Measurements from ENCODE around the gene LIMS4.
"Not testable (repeated sequence)": the region's sequence is repeated elsewhere in the genome, so short reads cannot be mapped to it uniquely, and the experiment has no call there.

The LIMS4 gene

GRCh38 chr2:110449127-110449947 lies 23.3 kb downstream of the LIMS4 start:
- DNase-seq = not testable (repeated sequence)

GRCh38 chr2:110446644-110447043 lies 26.0 kb downstream of the LIMS4 start:
- not testable (repeated sequence) for DNase-seq

- not testable (repeated sequence) for DNase-seq
Measured at GRCh38 chr2:110443305-110444005, 29.2 kb downstream of the LIMS4 start.

- not testable (repeated sequence) for DNase-seq
Measured at GRCh38 chr2:110441905-110442304, 30.7 kb downstream of the LIMS4 start.

GRCh38 chr2:110434565-110434964 lies 38.1 kb downstream of the LIMS4 start:
- not testable (repeated sequence) for DNase-seq

- DNase-seq = not testable (repeated sequence)
Measured at GRCh38 chr2:110425725-110426124, 46.9 kb downstream of the LIMS4 start.

- not testable (repeated sequence) for DNase-seq
Measured at GRCh38 chr2:110424421-110424820, 48.2 kb downstream of the LIMS4 start.

GRCh38 chr2:110423574-110423962 lies 49.0 kb downstream of the LIMS4 start:
- not testable (repeated sequence) for DNase-seq

GRCh38 chr2:110422852-110423573 lies 49.6 kb downstream of the LIMS4 start:
- not testable (repeated sequence) for DNase-seq

- not testable (repeated sequence) for DNase-seq
Measured at GRCh38 chr2:110420641-110421354, 51.8 kb downstream of the LIMS4 start.

GRCh38 chr2:110407142-110407541 lies 65.5 kb downstream of the LIMS4 start:
- DNase-seq = not testable (repeated sequence)

- DNase-seq = not testable (repeated sequence)
Measured at GRCh38 chr2:110404988-110405387, 67.6 kb downstream of the LIMS4 start.

GRCh38 chr2:110404246-110404645 lies 68.4 kb downstream of the LIMS4 start:
- not testable (repeated sequence) for DNase-seq

GRCh38 chr2:110401001-110401618 lies 71.5 kb downstream of the LIMS4 start:
- DNase-seq = not testable (repeated sequence)

- DNase-seq = not testable (repeated sequence)
Measured at GRCh38 chr2:110399378-110399777, 73.2 kb downstream of the LIMS4 start.

- not testable (repeated sequence) for DNase-seq
Measured at GRCh38 chr2:110395990-110396389, 76.6 kb downstream of the LIMS4 start.
